Eye (tissue), 1 donor: ENCODE measurements around the gene RABGEF1.

Experiments
- DNase-seq: peaks from one replicate; pipeline ENCODE4 v3.0.0-alpha.2; 2015

Gene RABGEF1

GRCh38 chr7:66860767-66861166 is 120.2 kb downstream of the RABGEF1 start:
- no peak for DNase-seq
